Measurements from ENCODE around the gene L2HGDH. TPM values are rescaled to one million over a fixed set of nuclear protein-coding genes. Genes with fewer than 3 reads are reported as not detected.
"Not testable (repeated sequence)": the region's sequence is repeated elsewhere in the genome, so short reads cannot be mapped to it uniquely, and the experiment has no call there.

The L2HGDH gene
- total and polyA plus RNA-seq, 10 of the 15 experiments (the other 5 are each of a cell fraction or from before 2014, with no cell fraction given) = 2.6 to 18.3 (median 13.5) TPM

- SMC1A ChIA-PET (ENCODE audit: uncharacterized antibody, unreplicated experiment) = no interaction called here
- ATAC-seq (no peak), DNase-seq (ENCODE audit: low read depth, low spot score) (no peak), FAIRE-seq (no peak)
- peaks cover 6% of the 10 kb centered on the region; the same call in 1 of the 3 replicates for H3K9me3 ChIP-seq (replicated peaks; ENCODE audit: control insufficient read depth, insufficient read depth, low read length)
- RAD21 ChIA-PET (ENCODE audit: unreplicated experiment) = interaction anchor here (1.0 kb wide), 1 partner anchor 206 kb away, joined by 3 read pairs; no protein-coding TSS in a partner anchor
- 78% methylated on average over 4 of the region's 4 CpGs for WGBS (ENCODE audit: insufficient coverage, insufficient replicate concordance, low lambda C conversion rate, missing lambda C conversion rate)
- H3K79me2 ChIP-seq (ENCODE audit: control insufficient read depth, insufficient read depth, low read length) = peaks cover 13% of the 10 kb centered on the region
- no peaks in the 10 kb centered on the region; a peak in 1 of 4 replicates for H3K36me3 ChIP-seq (ENCODE audit: control insufficient read depth in 2 of 2, insufficient read depth in 2 of 2, low read length in 1 of 2)
- H3K27ac ChIP-seq (ENCODE audit: control insufficient read depth, insufficient read depth) = no peak overlapping the region
- no peak overlapping the region for H3K4me3 ChIP-seq
- intact Hi-C loops (cut with micrococcal nuclease; ENCODE audit: unreplicated experiment) (loop anchor here (10.0 kb wide), 1 partner anchor 507 kb away; no protein-coding TSS in a partner anchor), in situ Hi-C loops (cut with MboI) (no loop called here)
- H3K4me1 ChIP-seq (ENCODE audit: control insufficient read depth, insufficient read depth, low read length) = peaks cover 30% of the 10 kb centered on the region
- CTCF ChIA-PET = interaction anchor here (0.7 to 1.6 kb wide), 2 partner anchors 10 to 211 kb away, joined by 3 to 4 read pairs; no protein-coding TSS in a partner anchor
- no peaks in the 10 kb centered on the region for H3K27me3 ChIP-seq (replicated peaks in 1 of 2; ENCODE audit: control insufficient read depth in 2 of 2, insufficient read depth in 2 of 2, low read length in 1 of 2)
- no peaks in the 10 kb centered on the region; the same call in 1 of the 2 replicates for H4K20me1 ChIP-seq (ENCODE audit: control insufficient read depth, insufficient read depth)
- no peak overlapping the region for H3K9ac ChIP-seq (ENCODE audit: control insufficient read depth, insufficient read depth, low read length)
- no TSS peak for BruUV-seq (replicated peaks)
- POLR2A ChIA-PET = no interaction called here
- H2AFZ ChIP-seq (ENCODE audit: control insufficient read depth, low read depth, low read length) = no peak overlapping the region
- TF ChIP-seq RAD21 (IDR thresholded peaks at IDR 0.05; ENCODE audit: insufficient read depth, low read depth, low read length) (peak; percentile 19; the same call in 1 of the 2 replicates), IRF4 (IDR thresholded peaks at IDR 0.05; ENCODE audit: low read depth, low read length) (no peak)
- H3K4me2 ChIP-seq (ENCODE audit: control insufficient read depth, insufficient read depth) = no peak overlapping the region
Observed at GRCh38 chr14:50318031-50318626, 6.1 kb upstream of the L2HGDH start.

DNA sequence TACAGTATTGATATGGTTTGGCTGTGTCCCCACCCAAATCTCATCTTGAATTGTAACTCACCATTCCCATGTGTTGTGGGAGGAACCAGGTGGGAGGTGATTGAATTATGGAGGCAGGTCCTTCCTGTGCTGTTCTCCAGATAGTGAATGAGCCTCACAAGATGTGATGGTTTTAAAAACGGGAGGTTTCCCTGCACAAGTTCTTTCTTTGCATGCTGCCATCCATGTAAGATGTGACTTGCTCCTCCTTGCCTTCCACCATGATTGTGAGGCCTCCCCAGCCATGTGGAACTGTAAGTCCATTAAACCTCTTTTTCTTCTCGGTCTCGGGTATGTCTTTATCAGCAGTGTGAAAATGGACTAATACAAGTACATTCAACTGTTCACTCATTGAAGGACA lies 2.1 kb upstream of the L2HGDH start:
- POLR2A ChIA-PET; SMC1A ChIA-PET (ENCODE audit: uncharacterized antibody, unreplicated experiment); H3K4me2 ChIP-seq (ENCODE audit: control insufficient read depth, insufficient read depth); H3K9me3 ChIP-seq (replicated peaks; ENCODE audit: control insufficient read depth, insufficient read depth, low read length); H3K4me3 ChIP-seq; RAD21 ChIA-PET (ENCODE audit: unreplicated experiment); H4K20me1 ChIP-seq (ENCODE audit: control insufficient read depth, insufficient read depth); H3K36me3 ChIP-seq (ENCODE audit: control insufficient read depth in 2 of 2, insufficient read depth in 2 of 2, low read length in 1 of 2); ATAC-seq; in situ Hi-C loops (cut with MboI); H3K9ac ChIP-seq (ENCODE audit: control insufficient read depth, insufficient read depth, low read length); BruUV-seq (replicated peaks); DNase-seq (ENCODE audit: low read depth, low spot score); H3K27me3 ChIP-seq (replicated peaks in 1 of 2; ENCODE audit: control insufficient read depth in 2 of 2, insufficient read depth in 2 of 2, low read length in 1 of 2); H2AFZ ChIP-seq (ENCODE audit: control insufficient read depth, low read depth, low read length); CTCF ChIA-PET; H3K27ac ChIP-seq (ENCODE audit: control insufficient read depth, insufficient read depth); FAIRE-seq: not testable (repeated sequence)
- H3K79me2 ChIP-seq (ENCODE audit: control insufficient read depth, insufficient read depth, low read length) = peaks cover 36% of the 10 kb centered on the region
- peak; percentile 34 for TF ChIP-seq KLF5 (IDR thresholded peaks at IDR 0.05; ENCODE audit: partially characterized antibody)
- WGBS (ENCODE audit: insufficient coverage, insufficient replicate concordance, low lambda C conversion rate, missing lambda C conversion rate) = 81% methylated on average over 3 of the region's 3 CpGs
- peaks cover 13% of the 10 kb centered on the region for H3K4me1 ChIP-seq (ENCODE audit: control insufficient read depth, insufficient read depth, low read length)
- intact Hi-C loops (cut with micrococcal nuclease; ENCODE audit: unreplicated experiment) = loop anchor here (5.0 to 10.0 kb wide), 2 partner anchors 452 to 511 kb away; no protein-coding TSS in a partner anchor
